ENCODE data around the gene ENTREP3. TPM values are rescaled to one million over a fixed set of nuclear protein-coding genes. Genes with fewer than 3 reads are reported as not detected.
"Not testable (repeated sequence)": the region's sequence is repeated elsewhere in the genome, so short reads cannot be mapped to it uniquely, and the experiment has no call there.

Gene ENTREP3
- total RNA-seq, 1 donor from 2014 or later = 22.9 TPM

- peak overlapping the region; percentile 86 for H3K27ac ChIP-seq
- peaks cover 39% of the 10 kb centered on the region for H3K4me1 ChIP-seq
- H3K27me3 ChIP-seq (ENCODE audit: low read depth) = no peaks in the 10 kb centered on the region
- TF ChIP-seq CTCF (IDR thresholded peaks at IDR 0.05) = no peak
- ATAC-seq (no peak), DNase-seq (no peak)
- H3K36me3 ChIP-seq = no peaks in the 10 kb centered on the region
- H3K4me3 ChIP-seq = peak overlapping the region; percentile 69
- intact Hi-C loops (cut with DNase I) = no loop called here
- H3K9me3 ChIP-seq = no peaks in the 10 kb centered on the region
These were observed 27.2 kb downstream of the ENTREP3 start for GRCh38 chr1:155228096-155228427.

- ATAC-seq (peak; percentile 99), DNase-seq (peak; percentile 98)
- Histone ChIP-seq H3K36me3 (no peaks in the 10 kb centered on the region), H3K27ac (peak overlapping the region; percentile 86), H3K27me3 (ENCODE audit: low read depth) (no peaks in the 10 kb centered on the region), H3K4me3 (peak overlapping the region; percentile 69), H3K4me1 (peaks cover 39% of the 10 kb centered on the region), H3K9me3 (no peaks in the 10 kb centered on the region)
- intact Hi-C loops (cut with DNase I) = no loop called here
- TF ChIP-seq CTCF (IDR thresholded peaks at IDR 0.05) = no peak
These were observed 27.8 kb downstream of the ENTREP3 start for GRCh38 chr1:155227261-155228095.

- Histone ChIP-seq H3K27ac (peak overlapping the region; percentile 86), H3K36me3 (no peaks in the 10 kb centered on the region), H3K4me3 (peak overlapping the region; percentile 69), H3K4me1 (peaks cover 39% of the 10 kb centered on the region), H3K27me3 (ENCODE audit: low read depth) (no peaks in the 10 kb centered on the region), H3K9me3 (no peaks in the 10 kb centered on the region)
- peak; percentile 61 to 70 for ATAC-seq
- DNase-seq = peak; percentile 78
- TF ChIP-seq CTCF (IDR thresholded peaks at IDR 0.05) = no peak
- intact Hi-C loops (cut with DNase I) = no loop called here
These were observed 28.4 kb downstream of the ENTREP3 start for GRCh38 chr1:155226910-155227260.

GRCh38 chr1:155226188-155226909 is 28.9 kb downstream of the ENTREP3 start:
- H3K4me3 ChIP-seq = peak overlapping the region; percentile 69
- H3K27me3 ChIP-seq (ENCODE audit: low read depth) = no peaks in the 10 kb centered on the region
- ATAC-seq = peak; percentile 72 to 74
- no peaks in the 10 kb centered on the region for H3K9me3 ChIP-seq
- peak overlapping the region; percentile 86 for H3K27ac ChIP-seq
- peaks cover 39% of the 10 kb centered on the region for H3K4me1 ChIP-seq
- peak; percentile 88 for DNase-seq
- H3K36me3 ChIP-seq = no peaks in the 10 kb centered on the region
- intact Hi-C loops (cut with DNase I) = no loop called here
- peak; percentile 53 for TF ChIP-seq CTCF (IDR thresholded peaks at IDR 0.05)

- intact Hi-C loops (cut with DNase I); ATAC-seq; H3K9me3 ChIP-seq; DNase-seq; H3K36me3 ChIP-seq; H3K27me3 ChIP-seq (ENCODE audit: low read depth); H3K4me3 ChIP-seq; H3K27ac ChIP-seq: not testable (repeated sequence)
- H3K4me1 ChIP-seq = peaks cover 40% of the 10 kb centered on the region
These were observed 29.9 kb downstream of the ENTREP3 start for GRCh38 chr1:155225404-155225759.

GRCh38 chr1:155223047-155223446 is 32.2 kb downstream of the ENTREP3 start:
- Histone ChIP-seq H3K27me3 (ENCODE audit: low read depth) (no peaks in the 10 kb centered on the region), H3K36me3 (no peaks in the 10 kb centered on the region), H3K4me3 (no peak overlapping the region), H3K4me1 (peaks cover 53% of the 10 kb centered on the region), H3K9me3 (no peaks in the 10 kb centered on the region), H3K27ac (no peak overlapping the region)
- intact Hi-C loops (cut with DNase I) = no loop called here
- DNase-seq (no peak), ATAC-seq (no peak)
- TF ChIP-seq CTCF (IDR thresholded peaks at IDR 0.05) = no peak

- intact Hi-C loops (cut with DNase I); H3K9me3 ChIP-seq; H3K4me3 ChIP-seq; H3K36me3 ChIP-seq; DNase-seq; H3K27me3 ChIP-seq (ENCODE audit: low read depth); ATAC-seq: not testable (repeated sequence)
- Histone ChIP-seq H3K27ac (peak overlapping the region; percentile 18), H3K4me1 (peaks cover 33% of the 10 kb centered on the region)
These were observed 34.9 kb downstream of the ENTREP3 start for GRCh38 chr1:155220211-155220965.
